Measurements from ENCODE around the gene PFKP.

PFKP gene

GRCh38 chr10:3143791-3144434 is 76.6 kb downstream of the PFKP start:
- H4K20me1 ChIP-seq (ENCODE audit: insufficient read depth, low read length, poor library complexity, severe bottlenecking) = no peaks in the 10 kb centered on the region
- no peak overlapping the region for H3K4me2 ChIP-seq (ENCODE audit: low read depth, low read length, poor library complexity, severe bottlenecking)
- H3K9me3 ChIP-seq (ENCODE audit: insufficient read depth, low read depth, low read length) = no peaks in the 10 kb centered on the region
- peaks cover 78% of the 10 kb centered on the region; the same call in 1 of the 2 replicates for H3K36me3 ChIP-seq (ENCODE audit: insufficient read depth, low read length)
- no peak overlapping the region for H3K9ac ChIP-seq (ENCODE audit: low read depth, low read length, poor library complexity, severe bottlenecking)
- no peak overlapping the region for H3K4me3 ChIP-seq (ENCODE audit: low read length, poor library complexity, severe bottlenecking)
- no peak overlapping the region for H2AFZ ChIP-seq (ENCODE audit: low read length)
- no peaks in the 10 kb centered on the region for H3K27me3 ChIP-seq (ENCODE audit: insufficient read depth, low read length, poor library complexity, severe bottlenecking)
- H3K79me2 ChIP-seq (ENCODE audit: insufficient read depth, low read length) = no peaks in the 10 kb centered on the region
- H3K9me2 ChIP-seq (replicated peaks; ENCODE audit: low read depth, low read length) = no peaks in the 10 kb centered on the region
- no peak for TF ChIP-seq CTCF (conservative IDR thresholded peaks at IDR 0.05; ENCODE audit: low read length)
- no peak for TF ChIP-seq EZH2phosphoT487 (IDR thresholded peaks at IDR 0.05; ENCODE audit: borderline replicate concordance)
- H3K4me1 ChIP-seq (ENCODE audit: insufficient read depth, low read length, poor library complexity, severe bottlenecking) = no peaks in the 10 kb centered on the region
- H3F3A ChIP-seq (ENCODE audit: low read depth) = no peaks in the 10 kb centered on the region

- H3K9me3 ChIP-seq (ENCODE audit: insufficient read depth, low read depth, low read length) = no peaks in the 10 kb centered on the region
- no peaks in the 10 kb centered on the region for H3F3A ChIP-seq (ENCODE audit: low read depth)
- no peaks in the 10 kb centered on the region for H3K4me1 ChIP-seq (ENCODE audit: insufficient read depth, low read length, poor library complexity, severe bottlenecking)
- no peak overlapping the region for H2AFZ ChIP-seq (ENCODE audit: low read length)
- TF ChIP-seq EZH2phosphoT487 (IDR thresholded peaks at IDR 0.05; ENCODE audit: borderline replicate concordance) = no peak
- no peak for TF ChIP-seq CTCF (conservative IDR thresholded peaks at IDR 0.05; ENCODE audit: low read length)
- no peak overlapping the region for H3K9ac ChIP-seq (ENCODE audit: low read depth, low read length, poor library complexity, severe bottlenecking)
- H3K4me3 ChIP-seq (ENCODE audit: low read length, poor library complexity, severe bottlenecking) = no peak overlapping the region
- no peak overlapping the region for H3K4me2 ChIP-seq (ENCODE audit: low read depth, low read length, poor library complexity, severe bottlenecking)
- no peaks in the 10 kb centered on the region for H4K20me1 ChIP-seq (ENCODE audit: insufficient read depth, low read length, poor library complexity, severe bottlenecking)
- no peaks in the 10 kb centered on the region for H3K79me2 ChIP-seq (ENCODE audit: insufficient read depth, low read length)
- H3K36me3 ChIP-seq (ENCODE audit: insufficient read depth, low read length) = peaks cover 73% of the 10 kb centered on the region; the same call in 1 of the 2 replicates
- H3K27me3 ChIP-seq (ENCODE audit: insufficient read depth, low read length, poor library complexity, severe bottlenecking) = no peaks in the 10 kb centered on the region
- no peaks in the 10 kb centered on the region for H3K9me2 ChIP-seq (replicated peaks; ENCODE audit: low read depth, low read length)
Measured at GRCh38 chr10:3145366-3145765, 78.0 kb downstream of the PFKP start.

GRCh38 chr10:3146289-3146688 is 78.9 kb downstream of the PFKP start:
- Histone ChIP-seq H4K20me1 (ENCODE audit: insufficient read depth, low read length, poor library complexity, severe bottlenecking) (no peaks in the 10 kb centered on the region), H3F3A (ENCODE audit: low read depth) (no peaks in the 10 kb centered on the region), H3K27me3 (ENCODE audit: insufficient read depth, low read length, poor library complexity, severe bottlenecking) (no peaks in the 10 kb centered on the region), H3K9ac (ENCODE audit: low read depth, low read length, poor library complexity, severe bottlenecking) (no peak overlapping the region), H3K36me3 (ENCODE audit: insufficient read depth, low read length) (peaks cover 73% of the 10 kb centered on the region; the same call in 1 of the 2 replicates), H3K4me3 (ENCODE audit: low read length, poor library complexity, severe bottlenecking) (no peak overlapping the region), H3K4me1 (ENCODE audit: insufficient read depth, low read length, poor library complexity, severe bottlenecking) (no peaks in the 10 kb centered on the region), H2AFZ (ENCODE audit: low read length) (no peak overlapping the region), H3K79me2 (ENCODE audit: insufficient read depth, low read length) (no peaks in the 10 kb centered on the region), H3K9me3 (ENCODE audit: insufficient read depth, low read depth, low read length) (no peaks in the 10 kb centered on the region), H3K9me2 (replicated peaks; ENCODE audit: low read depth, low read length) (no peaks in the 10 kb centered on the region), H3K4me2 (ENCODE audit: low read depth, low read length, poor library complexity, severe bottlenecking) (no peak overlapping the region)
- TF ChIP-seq EZH2phosphoT487 (IDR thresholded peaks at IDR 0.05; ENCODE audit: borderline replicate concordance) (no peak), CTCF (conservative IDR thresholded peaks at IDR 0.05; ENCODE audit: low read length) (no peak)
